GM18858 (cell line): ENCODE measurements around the gene SYNE2.

Experiments used
- ATAC-seq: cut with Tn5 transposase; IDR thresholded peaks from one replicate; pipeline ENCODE4 v1.9.1; 2021; ENCODE audit not compliant: unreplicated experiment

The SYNE2 gene

DNA sequence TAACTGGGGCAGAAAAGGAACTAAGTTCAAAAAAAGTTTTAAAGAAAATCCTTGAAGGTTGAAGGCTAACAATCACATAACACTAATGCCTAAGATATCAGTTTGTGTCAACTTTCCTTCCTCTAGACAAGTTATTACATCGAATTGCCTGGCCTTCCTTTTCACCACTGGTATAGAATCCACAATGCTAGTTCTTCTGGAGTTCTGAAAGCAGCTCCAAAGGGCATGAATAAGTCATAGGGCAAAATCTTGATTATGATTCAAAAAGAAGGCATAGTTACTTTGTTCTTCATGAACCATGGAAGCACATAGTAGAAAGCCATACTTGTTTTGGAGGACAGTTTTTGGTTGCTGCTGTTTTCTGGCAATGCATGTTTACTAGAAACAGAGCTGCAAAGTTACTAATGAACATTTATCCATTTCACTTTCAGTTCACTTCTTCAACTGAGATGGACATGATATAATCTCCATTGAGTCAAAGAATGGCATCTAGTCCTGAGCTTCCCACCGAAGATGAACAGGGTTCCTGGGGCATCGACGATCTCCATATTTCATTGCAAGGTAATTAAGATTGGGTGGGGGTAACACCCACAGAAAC is 56.0 kb downstream of the SYNE2 start:
- no peak for ATAC-seq

DNA sequence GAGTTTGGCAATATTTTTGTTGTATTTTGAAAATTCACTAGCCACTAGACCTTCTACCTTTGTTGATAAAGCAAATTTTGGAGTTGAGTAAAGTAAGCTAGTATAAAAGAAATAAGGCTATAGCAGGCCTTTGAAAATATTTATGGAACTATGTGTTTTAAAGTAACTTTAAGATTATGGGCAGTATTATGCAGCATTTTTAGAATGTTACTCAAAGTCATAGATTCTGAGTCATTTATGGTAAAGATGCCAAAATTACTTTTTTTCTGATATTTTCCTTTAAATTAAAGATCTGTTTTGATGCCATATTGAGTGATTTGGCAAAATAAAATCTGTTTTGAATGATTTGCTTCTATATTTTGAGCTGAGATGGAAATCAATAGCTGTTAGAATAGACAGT is 57.2 kb downstream of the SYNE2 start:
- no peak for ATAC-seq

DNA sequence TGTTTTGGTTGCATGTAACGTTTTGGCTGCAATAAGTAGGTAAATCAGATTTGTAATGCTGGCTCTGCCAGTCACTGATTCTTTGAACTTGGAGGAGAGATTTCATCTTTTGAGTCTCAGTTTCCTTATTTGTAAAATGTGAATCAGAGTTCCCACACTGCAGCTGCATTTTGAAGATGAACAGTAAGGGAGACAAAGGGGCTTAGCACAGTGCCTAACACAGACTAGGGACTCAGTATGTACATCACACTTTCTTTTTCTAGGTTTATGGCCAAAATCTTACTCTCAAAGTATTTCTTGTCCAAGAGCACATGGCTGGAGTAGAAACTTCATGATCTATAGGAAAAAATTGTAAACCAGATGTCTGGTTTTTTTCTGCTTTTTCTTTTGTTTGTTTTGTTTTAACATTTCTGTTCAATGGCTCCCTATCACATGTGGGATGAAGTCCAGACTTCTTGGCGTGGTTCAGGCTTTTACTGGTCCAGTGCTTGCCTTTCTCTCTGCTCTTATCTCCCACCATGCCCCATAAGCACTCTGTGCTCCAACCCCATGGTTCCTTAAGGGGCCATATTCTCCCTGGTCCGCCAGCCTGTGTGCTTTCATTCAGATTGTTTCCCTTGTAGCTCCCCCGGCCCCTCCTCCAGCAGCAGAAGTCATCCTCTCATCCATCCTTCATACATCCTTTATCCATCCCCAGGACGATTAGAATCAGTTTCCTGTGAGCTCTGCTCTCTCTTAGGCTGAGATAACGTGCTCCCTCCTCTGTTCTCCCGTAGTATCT is 58.0 kb downstream of the SYNE2 start:
- ATAC-seq, result no peak

DNA sequence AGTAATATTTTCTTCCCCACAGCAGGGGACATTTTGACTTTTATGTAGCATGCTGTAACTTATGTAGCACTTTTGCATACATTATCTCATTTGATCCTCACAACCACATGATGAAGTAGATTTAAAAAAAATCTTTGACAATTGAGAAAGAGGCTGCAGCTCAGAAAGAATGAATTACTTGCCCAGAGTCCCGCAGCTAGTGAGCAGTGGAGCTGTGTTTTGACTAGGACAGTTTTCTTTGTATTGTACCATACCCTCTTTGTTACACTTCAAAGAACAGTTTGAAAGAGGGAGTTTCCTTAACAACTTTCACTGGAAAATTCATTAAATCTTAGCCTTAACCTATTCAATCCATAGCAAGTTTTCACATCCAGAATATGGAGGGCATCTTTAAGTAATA is 58.6 kb downstream of the SYNE2 start:
- ATAC-seq, result no peak

DNA sequence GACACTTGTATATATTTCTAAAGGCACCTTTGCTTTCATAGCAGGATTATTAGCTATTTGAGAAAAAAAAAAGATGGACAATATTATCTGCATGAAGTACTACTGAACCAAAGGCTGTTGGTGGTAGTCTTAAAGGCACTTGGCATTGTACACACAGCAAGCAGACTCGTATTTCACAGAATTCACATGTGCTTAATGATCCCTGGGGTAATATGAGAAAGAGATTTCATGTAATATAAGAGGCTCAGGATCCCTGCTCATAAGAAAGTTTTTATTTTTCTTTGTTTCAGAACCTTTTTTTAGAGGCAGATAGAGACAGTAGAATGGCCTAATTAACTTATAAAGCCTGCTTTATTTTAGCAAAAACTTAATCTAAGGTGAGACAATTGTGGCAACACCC is 59.5 kb downstream of the SYNE2 start:
- ATAC-seq, result no peak

DNA sequence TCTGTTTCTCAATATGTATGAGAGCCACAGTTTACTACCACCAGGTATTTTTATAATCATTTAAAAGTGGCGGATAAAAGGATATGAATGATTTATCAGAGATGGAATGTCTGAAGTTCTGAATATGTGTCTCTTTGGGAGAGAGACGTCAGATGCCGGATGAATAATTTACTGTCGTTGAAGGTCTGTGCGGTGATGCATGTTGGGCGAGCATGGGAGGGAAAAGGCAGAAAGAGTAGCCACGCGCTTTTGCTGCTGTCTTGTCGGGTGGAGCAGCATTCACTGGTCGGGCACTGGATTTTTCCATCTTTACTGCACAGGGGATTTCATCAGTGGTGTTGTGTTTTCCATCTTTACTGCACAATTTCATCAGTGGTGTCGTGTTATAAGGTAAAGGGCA is 65.6 kb downstream of the SYNE2 start:
- ATAC-seq, result no peak

DNA sequence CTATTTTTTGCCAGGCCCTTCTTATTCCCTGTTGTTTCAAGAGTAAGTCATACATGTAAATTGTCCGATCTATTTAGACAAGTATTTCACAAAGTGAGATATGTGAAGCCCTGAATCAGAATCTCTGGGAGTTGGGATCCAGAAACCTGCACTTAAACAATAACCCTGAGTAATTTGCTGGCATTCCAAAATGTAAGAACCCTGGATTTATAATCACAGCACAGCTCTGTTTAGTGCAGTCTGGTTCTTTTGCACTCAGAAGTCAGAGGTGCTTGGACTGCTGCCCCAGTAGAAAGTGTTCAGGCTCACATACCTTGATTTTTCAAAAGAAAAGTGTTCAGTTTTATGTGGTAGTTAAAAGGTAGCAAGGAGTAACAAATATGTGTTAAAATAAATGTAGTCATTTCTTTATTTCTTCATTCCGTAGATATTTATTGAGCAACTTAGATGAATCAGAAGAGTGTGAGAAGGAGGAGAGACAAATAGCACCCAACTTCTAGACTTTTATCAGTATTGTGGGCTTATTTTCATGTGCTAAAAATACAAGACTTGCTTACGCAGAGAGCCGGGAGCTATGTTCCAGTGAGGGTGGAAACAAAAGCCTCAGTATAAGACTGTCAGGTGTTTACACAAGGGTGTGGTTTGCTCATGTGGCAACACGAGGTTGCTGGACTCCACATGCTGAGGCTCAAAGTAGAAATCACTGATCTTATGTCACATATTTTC is 70.1 kb downstream of the SYNE2 start:
- no peak for ATAC-seq

DNA sequence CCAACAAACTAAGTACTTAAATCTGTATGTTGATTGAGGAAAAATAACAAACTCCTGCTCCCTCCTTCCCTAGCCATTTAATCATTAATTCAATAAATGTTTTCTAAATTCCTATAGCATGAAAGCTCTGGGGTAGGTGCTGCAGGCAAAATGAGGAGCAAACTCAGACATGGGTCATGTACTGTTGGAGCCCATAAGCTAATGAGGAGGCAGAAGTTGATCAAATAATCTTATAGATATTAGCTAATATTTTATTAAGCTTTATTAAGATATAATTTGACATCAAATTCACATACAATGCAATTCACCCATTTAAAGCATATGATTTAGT is 70.6 kb downstream of the SYNE2 start:
- no peak for ATAC-seq

DNA sequence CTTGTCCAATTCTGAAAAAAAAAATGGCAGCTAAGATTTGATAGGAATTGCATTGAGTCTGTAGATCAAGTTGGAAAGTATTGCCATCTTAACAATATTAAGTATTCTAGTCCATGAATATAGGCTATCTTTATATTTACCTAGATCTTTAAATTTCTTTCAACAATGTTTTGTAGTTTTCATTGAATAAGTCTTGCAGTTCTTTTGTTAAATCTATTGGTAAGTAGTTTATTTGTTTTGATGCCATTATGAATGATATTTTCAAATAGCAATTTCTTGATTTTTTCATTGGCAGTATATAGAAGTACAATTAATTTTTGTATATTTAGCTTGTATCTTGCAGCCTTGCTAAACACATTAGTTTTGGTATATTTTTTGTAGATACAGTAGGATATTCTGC is 71.6 kb downstream of the SYNE2 start:
- no peak for ATAC-seq

DNA sequence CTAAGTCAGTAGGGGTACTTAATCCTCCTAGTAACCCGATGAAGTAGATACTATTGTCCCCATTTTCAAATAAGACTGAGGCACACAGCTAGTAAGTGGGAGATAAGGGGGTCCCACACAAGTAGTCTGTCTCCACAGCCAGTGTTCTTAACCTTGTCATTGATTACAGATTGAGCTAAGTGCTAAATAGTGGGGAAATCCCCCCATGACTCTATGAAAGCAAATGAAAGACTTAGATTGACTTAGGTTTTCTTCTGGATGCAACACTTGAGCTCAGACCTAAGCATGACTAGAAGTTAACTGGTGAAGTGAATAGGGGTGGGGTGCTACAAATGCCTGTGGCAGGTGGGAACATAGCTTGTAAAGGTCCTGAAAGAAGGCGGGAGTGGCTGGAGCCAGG is 73.8 kb downstream of the SYNE2 start:
- ATAC-seq, result no peak

DNA sequence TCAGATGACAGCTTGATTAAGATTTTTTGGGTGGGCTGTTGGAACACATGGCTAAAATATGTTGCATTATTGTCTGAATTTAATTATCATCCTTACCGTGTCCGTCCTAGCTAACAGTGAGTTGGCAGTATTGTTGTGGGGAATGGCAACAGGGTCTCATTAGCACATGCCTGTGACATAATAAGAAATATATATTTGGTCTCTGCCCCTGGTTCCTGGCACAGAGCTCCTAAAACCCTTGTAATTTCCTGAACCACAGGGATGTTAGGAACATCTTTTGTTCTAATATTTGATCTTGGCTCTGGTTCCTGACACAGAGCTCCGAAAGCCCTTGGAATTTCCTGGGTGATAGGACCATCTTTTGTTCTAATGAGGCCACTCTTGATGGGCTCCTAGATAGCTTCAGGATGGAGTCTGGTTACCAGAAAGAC is 76.0 kb downstream of the SYNE2 start:
- ATAC-seq, result no peak

DNA sequence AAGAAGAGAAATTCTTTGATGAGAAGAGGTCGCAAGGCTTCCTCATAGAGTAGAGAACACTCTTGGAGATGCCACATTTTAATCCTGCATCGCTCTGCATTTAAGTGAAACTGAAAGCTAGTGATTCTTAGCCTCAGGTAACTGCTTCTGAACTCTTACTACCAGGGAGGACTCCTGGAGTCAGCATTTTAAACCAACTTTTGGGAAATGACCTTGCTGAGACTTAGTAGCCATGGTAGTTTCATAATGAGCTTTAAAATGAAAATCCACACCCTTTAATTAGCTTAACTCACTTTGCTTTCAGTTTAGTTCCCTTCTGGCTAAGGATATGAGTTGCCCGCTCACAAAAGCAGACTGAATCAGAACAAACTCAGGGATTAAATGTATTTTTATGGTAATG is 80.3 kb downstream of the SYNE2 start:
- no peak for ATAC-seq

DNA sequence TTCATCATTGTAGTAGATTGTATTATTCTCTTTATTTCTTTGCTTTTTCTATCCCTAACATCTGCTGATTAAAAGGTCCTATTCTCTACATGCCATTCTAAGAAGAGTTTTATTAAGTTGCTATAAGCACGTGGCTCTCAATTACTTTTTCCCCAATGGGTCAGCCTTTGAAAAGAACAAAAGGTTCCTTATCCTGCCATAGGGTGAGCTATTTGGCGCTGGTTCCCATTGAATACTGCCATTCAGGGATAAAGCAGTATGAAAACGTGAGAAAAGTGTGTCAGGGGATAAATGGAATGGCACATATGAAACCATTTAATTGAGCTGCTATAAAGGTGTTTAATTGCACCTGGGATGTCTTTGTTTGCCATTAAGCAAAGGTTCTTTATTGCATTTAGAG is 80.9 kb downstream of the SYNE2 start:
- no peak for ATAC-seq

DNA sequence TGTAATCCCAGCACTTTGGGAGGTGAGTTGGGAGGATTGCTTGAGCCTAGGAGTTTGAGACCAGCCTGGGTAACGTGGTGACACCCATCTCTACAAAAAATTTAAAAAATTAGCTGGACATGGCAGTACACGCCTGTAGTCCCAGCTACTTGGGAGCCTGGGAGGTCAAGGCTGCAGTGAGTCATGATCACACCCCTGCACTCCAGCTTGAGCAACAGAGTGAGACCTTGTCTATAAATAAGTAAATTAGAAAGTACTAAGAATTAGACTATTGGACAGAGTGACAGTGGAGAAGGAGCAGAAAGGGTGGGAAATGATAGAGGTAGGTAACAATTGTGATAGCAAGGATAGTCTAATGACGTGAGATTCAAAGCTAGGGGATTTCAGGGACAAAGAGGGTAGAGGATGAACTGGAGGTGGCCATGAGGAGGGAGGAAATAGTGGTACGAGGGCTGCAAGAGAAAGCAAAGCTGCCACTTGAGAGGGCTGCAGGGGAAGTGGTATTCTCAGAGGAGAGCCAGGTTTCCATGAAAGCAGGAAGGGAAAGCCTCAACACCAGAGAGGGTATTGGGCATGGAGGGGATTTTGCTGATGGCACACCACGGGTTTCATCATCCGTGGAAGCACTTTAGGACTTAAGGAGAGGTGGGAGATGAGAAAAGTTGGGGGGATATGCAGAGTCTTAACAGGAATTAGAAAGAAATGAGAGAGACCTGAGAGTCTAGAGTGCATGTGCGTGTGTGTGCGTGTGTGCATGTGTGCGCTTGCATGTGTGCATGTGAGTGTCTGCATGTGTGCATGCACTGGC is 85.6 kb downstream of the SYNE2 start:
- ATAC-seq, result peak; percentile 52

DNA sequence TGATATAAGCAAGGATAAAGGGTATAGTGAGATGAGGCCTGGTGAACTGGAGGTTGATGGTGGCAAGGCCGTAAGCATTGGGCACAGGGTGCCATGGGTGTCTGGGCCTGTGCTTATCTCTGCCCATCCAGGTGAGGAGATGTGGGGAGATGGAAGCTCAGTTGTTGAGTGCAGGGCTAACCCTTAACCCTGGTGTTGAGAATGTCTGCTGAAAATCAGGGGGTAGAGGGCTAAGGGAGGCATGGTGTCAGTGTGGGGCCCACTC is 86.1 kb downstream of the SYNE2 start:
- no peak for ATAC-seq

DNA sequence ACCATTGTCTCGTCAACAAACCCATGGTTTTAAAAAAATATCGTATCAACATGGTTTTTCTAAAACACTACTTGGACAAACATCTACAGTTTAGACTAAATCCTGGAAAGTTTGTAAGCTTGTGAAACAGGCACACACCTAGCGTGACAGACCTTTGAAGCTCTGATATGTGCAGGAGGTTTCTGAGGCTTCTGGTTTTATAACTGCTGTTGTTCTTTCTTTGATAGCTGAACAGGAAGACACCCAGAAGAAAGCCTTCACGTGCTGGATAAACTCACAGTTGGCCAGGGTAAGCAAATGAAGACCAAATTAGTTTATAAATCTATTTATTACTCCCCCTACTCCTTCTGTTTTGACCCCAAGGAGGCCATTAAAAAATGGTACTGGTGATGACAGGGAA is 87.6 kb downstream of the SYNE2 start:
- no peak for ATAC-seq

DNA sequence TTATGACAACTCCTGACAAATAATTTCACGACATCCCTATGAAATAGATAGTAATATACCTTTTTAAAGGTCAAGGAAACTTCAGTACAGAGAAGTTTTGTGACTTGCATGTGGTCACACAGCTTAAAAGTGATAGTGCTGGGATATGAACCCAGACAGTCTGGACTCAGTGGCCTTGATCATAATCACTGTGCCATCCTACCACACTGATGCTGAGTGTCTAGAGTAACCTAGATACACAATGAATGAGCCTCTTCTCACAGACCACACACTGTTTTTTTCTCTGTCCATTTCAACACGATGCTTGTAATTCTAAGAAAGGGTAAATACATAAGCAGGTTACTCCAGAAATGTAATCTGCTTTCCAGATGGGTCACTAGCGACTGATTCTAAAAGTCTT is 88.2 kb downstream of the SYNE2 start:
- ATAC-seq, result no peak

DNA sequence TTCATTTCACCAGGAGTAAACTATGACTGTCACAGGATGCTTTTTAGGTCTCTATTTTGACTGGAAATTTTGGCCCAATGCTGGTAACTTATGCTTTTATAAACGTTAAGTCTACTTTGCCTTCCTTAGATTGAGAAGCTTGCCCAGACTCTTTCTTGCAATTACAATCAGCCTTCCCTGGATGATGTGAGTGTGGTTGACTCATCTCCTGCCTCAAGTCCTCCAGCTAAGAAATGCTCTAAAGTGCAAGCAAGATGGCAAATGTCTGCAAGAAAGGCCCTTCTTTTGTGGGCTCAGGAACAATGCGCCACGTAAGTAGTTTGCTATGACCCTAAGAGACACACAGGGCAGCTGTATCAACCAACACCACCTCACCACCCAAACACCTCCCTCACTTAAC is 96.9 kb downstream of the SYNE2 start:
- ATAC-seq, result no peak

DNA sequence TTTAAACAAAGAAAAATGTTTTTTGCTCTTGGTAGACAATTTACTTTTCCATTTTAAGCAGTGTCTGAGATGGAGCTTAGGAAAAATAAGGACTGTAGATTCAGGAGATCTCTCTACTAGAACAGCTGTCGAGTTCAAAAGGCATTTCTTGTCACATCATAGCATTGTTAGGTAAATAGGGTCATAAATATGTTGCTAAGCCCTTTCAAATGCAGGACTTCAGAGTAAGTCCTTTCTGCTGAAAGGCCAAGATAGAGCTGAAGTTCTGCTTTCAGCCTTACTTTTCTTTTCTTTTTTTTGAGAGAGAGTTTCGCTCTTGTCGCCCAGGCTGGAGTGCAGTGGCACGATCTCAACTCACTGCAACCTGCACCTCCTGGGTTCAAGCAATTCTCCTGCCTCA is 98.2 kb downstream of the SYNE2 start:
- ATAC-seq, result no peak

DNA sequence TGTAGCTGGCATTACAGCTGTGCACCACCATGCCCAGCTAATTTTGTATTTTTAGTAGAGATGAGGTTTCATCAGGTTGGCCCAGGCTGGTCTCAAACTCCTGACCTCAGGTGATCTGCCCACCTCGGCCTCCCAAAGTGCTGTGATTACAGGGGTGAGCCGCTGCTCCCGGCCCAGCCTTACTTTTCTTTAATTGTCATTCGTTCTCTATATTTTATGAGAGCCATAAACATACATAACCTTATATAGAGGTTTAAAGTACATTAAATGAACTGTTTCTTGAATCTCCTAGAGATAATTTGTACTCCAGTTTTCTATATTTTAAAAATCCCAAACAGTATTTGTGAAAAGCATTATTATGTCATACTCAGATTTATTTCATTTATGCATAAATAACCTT is 98.6 kb downstream of the SYNE2 start:
- no peak for ATAC-seq

DNA sequence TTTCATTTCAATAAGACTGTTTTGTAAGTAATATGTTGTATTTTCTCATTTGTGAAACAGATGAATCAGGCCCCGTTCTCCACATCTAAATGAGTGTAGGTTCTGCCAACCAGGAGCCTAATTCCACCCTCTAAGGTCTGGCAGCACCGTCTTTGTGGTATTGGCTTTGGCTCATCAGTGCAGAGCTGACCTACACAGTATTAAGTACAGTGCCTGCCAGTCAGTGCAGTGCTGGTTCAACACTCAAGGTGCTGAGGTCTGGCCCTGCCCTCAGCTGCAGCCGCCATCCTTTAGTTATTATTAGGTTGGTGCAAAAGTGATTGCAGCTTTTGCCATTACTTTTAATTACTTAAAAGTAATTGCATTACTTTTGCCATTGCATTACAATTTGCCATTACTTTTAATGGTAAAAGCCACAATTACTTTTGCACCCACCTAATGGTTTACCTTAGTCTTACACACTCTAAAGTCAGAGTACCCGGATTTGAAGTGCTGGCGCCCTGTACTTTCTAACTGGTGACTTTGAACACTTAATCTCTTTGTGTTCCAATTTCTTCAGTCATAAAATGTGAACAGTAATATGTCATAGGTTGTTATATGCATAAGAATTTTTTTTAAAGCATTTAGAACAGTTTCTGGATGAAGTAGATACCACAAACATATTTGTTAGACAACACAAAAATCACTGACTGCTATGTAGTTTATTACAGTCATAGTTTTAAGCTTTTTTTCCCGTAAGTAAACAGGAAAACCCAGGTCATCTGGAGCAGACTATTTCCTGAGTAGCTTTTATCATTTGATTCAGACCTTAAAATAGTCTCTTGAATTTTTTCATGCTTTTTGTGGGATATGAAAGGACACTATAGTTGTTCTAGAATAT is 99.5 kb downstream of the SYNE2 start:
- ATAC-seq, result no peak
